Ammon's horn (tissue), 1 donor: ENCODE results near the gene MARVELD2.
"Not testable (repeated sequence)": the region's sequence is repeated elsewhere in the genome, so short reads cannot be mapped to it uniquely, and the experiment has no call there.

Source experiments
- DNase-seq: peaks from one replicate; pipeline ENCODE4 v3.0.0-alpha.2; 2016; ENCODE audit warnings: low spot score

Gene MARVELD2

GRCh38 chr5:69414885-69415583 is at the start of gene MARVELD2:
MARVELD2 (plus strand) TSS chr5:69415116; CDS start chr5:69419386, 4,270 bp downstream.
- peak; percentile 37 for DNase-seq

- no peak for DNase-seq
Observed at GRCh38 chr5:69367697-69368279, 47.1 kb upstream of the MARVELD2 start.

GRCh38 chr5:69368458-69369339 is 46.2 kb upstream of the MARVELD2 start:
- peak; percentile 3 for DNase-seq

GRCh38 chr5:69369340-69370121 is 45.4 kb upstream of the MARVELD2 start, which contains the start of the genes AK6, RAD17 and TAF9:
AK6 (minus strand) TSS chr5:69369520; CDS start chr5:69369490, 30 bp downstream.
RAD17 (plus strand) TSS chr5:69369818; CDS start chr5:69372209, 2,391 bp downstream.
TAF9 (minus strand) TSS chr5:69369520; CDS start chr5:69365737, 3,783 bp downstream.
- DNase-seq, result peak; percentile 92

- not testable (repeated sequence) for DNase-seq
Observed at GRCh38 chr5:69370335-69370734, 44.6 kb upstream of the MARVELD2 start.

GRCh38 chr5:69372394-69372793 is 42.5 kb upstream of the MARVELD2 start:
- no peak for DNase-seq

- DNase-seq, result no peak
Observed at GRCh38 chr5:69374911-69375446, 39.9 kb upstream of the MARVELD2 start.

GRCh38 chr5:69378376-69378775 is 36.5 kb upstream of the MARVELD2 start:
- DNase-seq, result no peak

- DNase-seq, result no peak
Observed at GRCh38 chr5:69404659-69405330, 10.1 kb upstream of the MARVELD2 start.

GRCh38 chr5:69415584-69415958 is 655 bp downstream of the MARVELD2 start:
- DNase-seq, result no peak

GRCh38 chr5:69416180-69416579 is 1.3 kb downstream of the MARVELD2 start:
- DNase-seq, result no peak

- DNase-seq, result no peak
Observed at GRCh38 chr5:69416699-69417098, 1.8 kb downstream of the MARVELD2 start.

GRCh38 chr5:69418554-69418953 is 3.6 kb downstream of the MARVELD2 start:
- DNase-seq, result no peak

- DNase-seq, result no peak
Observed at GRCh38 chr5:69431424-69432303, 16.7 kb downstream of the MARVELD2 start.

GRCh38 chr5:69432412-69433206 is 17.7 kb downstream of the MARVELD2 start:
- DNase-seq, result no peak

- DNase-seq, result not testable (repeated sequence)
Observed at GRCh38 chr5:69435276-69435884, 20.5 kb downstream of the MARVELD2 start.

GRCh38 chr5:69444127-69444754 is 29.3 kb downstream of the MARVELD2 start:
- DNase-seq, result no peak

GRCh38 chr5:69449511-69449910 is 34.6 kb downstream of the MARVELD2 start:
- no peak for DNase-seq
